Left forelimb (tissue), 1 donor: ENCODE data around the gene ERN1.

Experiments
- DNase-seq: peaks from one replicate; pipeline ENCODE4 v3.0.0-alpha.2; 2018; ENCODE audit warnings: low spot score

Gene ERN1

GRCh38 chr17:64109400-64109799 is 20.5 kb downstream of the ERN1 start:
- no peak for DNase-seq

- DNase-seq, result no peak
Observed at GRCh38 chr17:64107500-64108236, 22.3 kb downstream of the ERN1 start.

DNA sequence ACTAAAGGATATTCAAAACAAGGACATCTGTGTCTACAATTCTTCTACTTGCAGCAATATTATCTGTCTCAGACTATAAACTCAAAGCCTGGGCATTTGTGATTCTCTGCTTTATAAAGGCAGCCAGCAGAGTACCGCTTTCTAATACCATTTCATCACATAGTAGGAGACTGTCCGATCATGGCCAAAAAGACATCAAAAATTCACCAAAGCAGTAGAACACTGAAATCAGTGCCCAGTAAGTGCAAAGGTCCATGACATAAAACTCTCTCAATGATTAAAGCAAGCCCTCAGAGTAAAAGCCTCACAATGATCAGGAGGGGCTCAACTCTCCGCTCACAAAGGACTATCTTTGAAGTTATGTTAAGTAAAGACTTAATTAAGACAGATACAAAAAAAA is 23.0 kb downstream of the ERN1 start:
- DNase-seq, result no peak

DNA sequence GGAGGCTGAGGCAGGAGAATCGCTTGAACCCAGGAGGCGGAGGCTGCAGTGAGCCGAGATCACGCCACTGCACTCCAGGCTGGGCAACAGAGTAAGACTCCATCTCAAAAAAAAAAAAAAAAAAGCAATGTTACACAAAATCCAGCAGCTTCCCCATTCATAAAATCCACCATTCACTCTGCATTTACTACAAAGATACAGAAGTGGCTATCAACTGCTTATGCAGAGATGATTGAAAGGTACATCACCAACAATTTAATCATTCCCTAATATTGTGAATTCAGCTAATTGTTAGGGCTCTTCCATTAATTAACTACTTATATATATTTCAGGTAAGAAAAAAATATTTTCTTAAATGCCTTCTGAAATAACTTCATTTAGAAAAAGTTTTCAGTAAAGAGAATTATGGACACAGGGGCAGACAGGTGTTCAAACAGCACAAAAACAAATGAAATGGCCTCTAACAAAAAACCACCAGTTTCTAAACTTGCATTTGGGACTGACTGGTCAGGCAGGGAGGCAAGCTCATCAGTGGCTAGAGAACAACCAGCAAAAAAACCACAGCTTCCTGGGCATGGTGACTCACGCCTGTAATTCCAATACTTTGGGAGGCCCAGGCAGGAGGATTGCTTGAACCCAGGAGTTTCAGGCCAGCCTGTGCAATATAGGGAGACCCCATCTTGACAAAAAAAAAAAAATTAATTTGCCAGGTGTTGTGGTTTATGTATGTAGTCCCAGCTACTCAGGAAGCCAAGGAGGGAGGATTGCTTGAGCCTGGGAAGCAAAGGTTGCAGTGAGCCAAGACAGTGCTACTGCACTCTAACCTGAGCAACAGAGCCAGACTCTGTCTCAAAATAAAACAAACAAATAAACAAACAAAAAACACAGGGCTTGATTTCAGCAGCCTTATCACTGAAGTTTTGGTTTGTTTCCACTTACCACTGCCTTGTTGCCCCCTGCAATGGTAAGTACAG is 26.3 kb downstream of the ERN1 start:
- no peak for DNase-seq

DNA sequence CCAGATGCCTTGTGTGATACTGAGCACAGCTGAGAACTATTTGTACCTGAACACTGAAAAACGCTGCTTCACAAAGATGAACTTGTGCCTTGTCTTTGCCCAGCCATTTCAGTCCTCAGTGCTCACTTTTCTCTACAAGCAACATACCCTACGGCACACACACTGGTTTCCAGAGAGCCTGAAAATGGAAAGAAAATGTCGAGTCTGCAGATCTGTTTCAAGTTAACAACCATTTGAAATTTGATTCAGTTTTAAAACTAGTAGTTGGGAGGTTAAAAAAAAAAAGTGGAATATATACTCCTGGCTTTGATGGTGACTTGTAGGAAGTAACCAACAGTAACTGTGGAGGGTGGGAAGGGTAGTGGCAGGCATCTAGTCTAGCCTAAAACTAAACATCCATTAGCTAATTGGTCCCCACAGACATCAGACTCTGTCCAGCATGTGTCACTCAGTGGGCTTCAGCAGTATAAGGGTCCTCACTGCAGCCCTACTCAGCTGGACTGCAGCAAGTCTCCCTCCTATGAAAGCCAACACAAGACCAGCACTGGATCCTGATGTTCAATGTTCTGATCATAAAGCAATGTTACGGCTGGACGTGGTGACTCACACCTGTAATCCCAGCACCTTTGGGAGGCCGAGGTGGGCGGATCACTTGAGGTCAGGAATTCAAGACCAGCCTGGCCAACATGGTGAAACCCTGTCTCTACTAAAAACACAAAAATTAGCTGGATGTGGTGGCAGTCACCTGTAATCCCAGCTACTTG is 27.1 kb downstream of the ERN1 start:
- no peak for DNase-seq

DNA sequence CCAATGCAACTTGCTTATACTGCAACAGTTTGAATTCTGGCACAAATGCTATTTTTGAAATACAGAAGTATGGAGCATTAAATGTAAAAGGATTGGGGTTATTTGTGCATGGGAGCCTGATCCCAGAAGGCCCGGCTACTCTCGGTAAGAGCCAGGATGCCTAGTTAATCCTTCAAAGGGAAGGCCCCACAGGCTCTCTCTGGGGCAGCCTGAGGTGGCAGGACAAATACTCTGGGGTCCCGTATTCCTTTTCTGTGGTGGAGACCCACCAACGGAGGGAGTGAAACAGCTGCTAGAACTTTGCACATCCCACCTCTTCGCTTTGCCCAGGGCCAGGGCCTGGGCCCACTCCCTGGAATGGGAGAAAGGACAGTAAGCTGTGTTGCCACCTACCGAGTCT is 30.4 kb downstream of the ERN1 start:
- no peak for DNase-seq

DNA sequence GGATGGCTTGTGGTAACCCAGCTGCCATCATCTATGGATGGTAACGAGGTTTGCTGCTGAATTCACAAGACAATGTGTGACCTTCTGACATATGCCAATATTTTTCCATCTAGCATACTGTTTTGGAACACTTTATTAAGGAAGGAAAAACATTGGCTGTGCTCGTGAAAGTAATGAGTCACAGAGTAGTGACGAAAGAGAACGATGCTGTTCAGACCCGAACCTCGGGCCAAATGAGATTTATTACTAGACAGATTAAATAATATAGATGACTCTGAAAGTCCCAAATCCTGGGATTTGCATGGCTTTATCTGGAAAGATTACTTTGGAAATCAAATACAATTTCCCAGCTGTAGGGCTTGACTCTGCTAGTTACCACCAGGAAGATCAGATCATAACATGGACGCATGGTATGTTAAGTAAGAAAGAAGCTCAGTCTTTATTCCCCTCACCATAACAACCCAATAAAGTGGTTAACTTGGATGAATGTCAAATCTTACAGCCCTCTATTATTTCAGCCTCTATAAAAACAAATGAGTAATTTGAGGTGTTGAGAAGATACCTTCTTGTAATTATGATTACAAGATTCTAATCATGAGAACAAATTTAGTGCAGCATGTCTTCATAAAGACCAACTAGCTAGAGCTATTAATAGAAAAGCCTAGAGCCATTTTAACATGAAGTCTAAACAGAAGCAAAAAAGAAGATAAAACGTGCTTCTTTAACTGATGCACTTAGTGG is 32.6 kb downstream of the ERN1 start:
- no peak for DNase-seq

DNA sequence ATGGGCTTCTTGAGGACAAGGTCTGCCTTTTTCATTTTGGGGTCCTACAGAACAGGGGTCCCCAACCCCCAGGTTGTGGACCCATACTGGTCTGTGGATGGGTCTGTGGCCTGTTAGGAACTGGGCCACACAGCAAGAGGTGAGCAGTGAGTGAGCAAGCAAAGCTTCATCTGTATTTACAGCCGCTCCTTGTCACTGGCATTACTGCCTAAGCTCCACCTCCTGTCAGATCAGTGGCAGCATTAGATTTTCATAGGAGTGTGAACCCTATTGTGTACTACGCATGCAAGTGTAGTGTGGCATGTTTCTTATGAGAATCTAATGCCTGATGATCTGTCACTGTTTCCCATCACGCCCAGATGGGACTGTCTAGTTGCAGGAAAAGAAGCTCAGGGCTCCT is 33.9 kb downstream of the ERN1 start:
- no peak for DNase-seq

DNA sequence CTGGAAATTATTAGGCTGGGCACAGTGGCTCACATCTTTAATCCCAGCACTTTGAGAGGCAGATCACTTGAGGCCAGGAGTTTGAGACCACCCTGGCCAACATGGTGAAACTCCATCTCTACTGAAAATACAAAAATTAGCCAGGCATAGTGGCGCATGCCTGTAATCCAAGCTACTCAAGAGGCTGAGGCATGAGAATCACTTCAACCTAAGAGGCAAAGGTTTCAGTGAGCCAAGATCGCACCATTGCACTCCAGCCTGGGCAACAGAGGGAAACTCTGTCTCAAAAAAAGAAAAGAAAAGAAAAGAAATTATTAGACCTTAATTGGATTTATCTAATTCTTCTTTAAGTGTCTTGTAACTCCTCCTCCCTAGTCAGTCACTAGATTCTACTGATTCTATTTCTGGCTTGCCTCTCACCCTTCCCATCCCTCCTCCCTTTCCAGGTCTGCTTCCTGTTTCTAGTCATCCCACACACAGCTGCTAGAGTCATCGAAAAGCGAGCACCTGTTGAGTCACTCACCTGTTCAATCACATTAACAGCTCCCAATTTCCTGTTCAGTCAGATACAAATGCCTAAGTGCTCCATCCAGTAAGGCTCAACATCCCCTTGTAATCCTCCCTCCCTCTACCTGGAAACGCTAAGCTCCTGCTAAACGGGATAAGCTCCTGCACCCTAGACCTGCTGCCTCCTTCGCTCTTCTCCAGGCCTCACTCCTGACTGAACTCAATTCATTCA is 34.6 kb downstream of the ERN1 start:
- no peak for DNase-seq

- DNase-seq, result no peak
Observed at GRCh38 chr17:64094412-64094811, 35.5 kb downstream of the ERN1 start.

DNA sequence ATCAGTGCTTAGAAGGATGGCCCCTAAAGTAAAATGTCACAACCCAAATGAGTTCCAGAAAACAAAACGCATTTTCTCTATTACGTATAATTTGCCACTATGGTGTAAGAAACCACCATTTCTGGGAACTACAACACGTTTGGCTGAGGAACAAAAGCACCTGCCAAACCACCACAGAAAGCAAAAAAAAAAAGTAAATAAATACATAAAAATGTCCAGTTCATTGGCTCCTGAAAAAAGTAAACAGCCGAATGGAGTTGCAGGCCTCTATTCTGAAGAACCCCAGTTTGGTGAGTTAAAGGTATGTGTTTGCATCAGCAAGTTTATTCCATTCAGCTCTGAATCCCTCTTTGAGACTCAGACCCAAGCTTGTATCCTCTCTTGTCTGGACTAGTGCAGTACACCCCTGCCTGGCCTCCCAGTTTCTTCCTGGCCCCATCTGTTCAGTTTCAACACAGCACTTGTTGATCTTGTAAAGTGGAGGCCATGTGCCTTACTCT is 36.9 kb downstream of the ERN1 start:
- DNase-seq, result no peak

DNA sequence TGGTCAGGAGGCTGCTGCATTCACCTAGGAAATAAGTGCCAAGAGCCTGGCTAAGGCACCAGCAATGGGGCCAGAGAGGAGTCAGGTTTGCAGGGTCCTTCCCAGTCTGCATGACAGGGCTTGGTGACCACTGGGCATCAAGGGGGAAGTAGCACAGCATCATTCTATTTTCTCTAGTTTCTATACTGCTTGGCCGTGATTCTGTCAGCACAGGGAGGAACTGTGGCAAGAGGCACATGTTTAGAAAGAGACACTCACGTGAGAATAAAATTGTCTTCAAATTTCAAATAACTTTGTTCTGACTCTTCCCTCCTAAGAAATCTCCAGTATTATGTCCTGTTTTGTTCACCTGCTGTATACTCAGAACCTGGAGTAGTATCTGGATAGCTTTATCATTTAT is 37.8 kb downstream of the ERN1 start:
- DNase-seq, result no peak

DNA sequence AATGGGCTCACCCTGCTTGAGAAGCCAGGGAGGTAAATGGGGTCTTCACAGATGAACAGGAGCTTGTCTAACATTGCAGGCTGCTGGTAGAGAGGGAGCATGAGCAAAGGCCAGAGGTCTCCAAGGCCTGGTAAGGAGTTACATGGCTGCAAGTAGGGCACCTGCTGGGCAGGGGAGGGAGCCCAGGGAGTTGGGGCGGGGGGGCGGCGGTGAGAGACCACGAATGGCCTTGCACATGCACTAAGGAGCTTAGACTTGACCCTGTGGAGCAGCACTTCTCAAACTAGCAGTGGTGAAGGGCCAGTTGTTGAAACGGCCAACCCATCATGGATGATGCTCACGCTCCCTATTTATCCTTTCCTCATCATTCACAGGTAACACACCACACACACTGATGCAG is 38.4 kb downstream of the ERN1 start:
- no peak for DNase-seq

DNA sequence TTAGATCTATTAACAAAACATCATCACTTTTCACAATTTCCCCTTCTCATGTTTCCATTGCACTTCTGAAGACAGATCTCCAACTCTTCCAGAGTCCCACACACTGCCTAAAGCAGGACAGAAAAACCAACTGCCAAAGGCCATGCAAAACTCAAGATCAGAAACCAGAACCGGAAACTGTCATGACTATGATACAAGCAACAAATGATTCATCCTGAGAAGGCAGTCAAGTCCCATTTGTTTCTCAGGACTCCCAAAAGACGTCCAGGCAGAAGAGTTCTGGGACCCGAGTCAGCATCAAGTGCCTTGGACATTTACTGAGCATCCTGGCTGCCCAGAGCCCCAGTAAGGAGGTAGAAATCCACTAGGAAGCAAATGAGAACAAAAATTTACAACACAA is 38.8 kb downstream of the ERN1 start:
- DNase-seq, result no peak

GRCh38 chr17:64090144-64090543 is 39.8 kb downstream of the ERN1 start:
- no peak for DNase-seq

- no peak for DNase-seq
Observed at GRCh38 chr17:64087252-64088005, 42.5 kb downstream of the ERN1 start.

GRCh38 chr17:64085650-64086005 is 44.3 kb downstream of the ERN1 start:
- DNase-seq, result no peak

DNA sequence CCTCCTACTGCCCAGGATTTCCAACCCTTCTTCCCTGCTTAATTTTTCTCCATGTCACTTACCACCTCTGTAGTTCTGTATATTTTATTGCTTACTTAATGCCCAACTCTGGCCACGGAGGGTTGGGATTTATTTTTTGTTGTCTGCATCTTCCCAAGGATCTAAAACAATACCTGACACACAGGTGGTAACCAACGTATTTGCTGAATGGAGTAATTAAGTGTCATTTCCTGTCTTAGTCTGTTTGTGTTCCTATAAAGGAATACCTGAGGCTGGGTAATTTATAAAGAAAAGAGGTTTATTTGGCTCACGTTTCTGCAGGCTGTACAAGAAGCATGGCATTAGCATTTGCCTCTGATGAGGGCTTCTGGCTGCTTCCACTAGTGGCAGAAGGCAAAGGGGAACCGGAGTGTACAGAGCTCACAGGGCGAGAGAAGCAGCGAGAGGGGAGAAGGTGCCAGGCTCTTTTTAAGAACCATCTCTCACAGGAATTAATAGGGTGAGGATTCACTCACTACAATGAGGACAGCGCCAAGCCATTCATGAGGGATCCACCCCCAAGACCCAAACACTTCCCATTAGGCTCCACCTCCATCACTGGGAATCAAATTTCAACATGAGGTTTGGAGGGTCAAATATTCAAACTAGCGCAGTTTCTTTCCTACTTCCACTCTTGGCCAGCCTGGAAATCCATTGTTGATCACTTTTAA is 44.8 kb downstream of the ERN1 start:
- no peak for DNase-seq

GRCh38 chr17:64084086-64084939 is 45.6 kb downstream of the ERN1 start:
- DNase-seq, result no peak
